Head of caudate nucleus (tissue), 42 donors: Measurements from ENCODE around the gene ATXN1.
"Not testable (repeated sequence)": the region's sequence is repeated elsewhere in the genome, so short reads cannot be mapped to it uniquely, and the experiment has no call there.

ENCODE experiments used
- DNase-seq, 42 donors: peaks; one replicate each; pipeline versions ENCODE4 v3.0.0 to v3.0.0-alpha.2; 2020 to 2021; ENCODE audit warnings: mixed read lengths in 7 of 42
- intact Hi-C: fragments of 100-400 bp; cut with DNase I; formaldehyde crosslinking; loops from one replicate; pipeline ENCODE4 v1.15.0; 2022

The ATXN1 gene

DNA sequence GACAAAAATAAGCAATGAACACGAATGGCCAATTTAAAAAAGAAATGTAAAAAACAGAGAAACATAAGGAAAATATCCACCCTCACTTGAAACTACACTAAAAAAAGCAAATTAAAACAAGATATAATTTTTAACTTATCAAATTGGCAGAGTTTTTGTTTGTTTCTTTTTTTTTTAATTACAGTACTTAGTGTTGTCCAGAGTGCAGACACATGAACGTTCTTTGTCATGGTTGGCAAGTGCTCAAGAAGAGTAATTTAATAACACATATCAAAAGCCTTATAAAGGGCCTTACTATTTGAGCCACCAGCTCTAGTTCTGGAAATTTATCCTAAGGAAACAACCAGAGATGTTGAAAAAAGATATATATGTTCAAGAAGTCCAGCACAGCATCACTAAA is 142.3 kb downstream of the ATXN1 start:
- intact Hi-C loops = no loop called here
- DNase-seq = no peak

- DNase-seq, intact Hi-C loops: not testable (repeated sequence)
These were observed 146.0 kb downstream of the ATXN1 start for GRCh38 chr6:16615215-16615614.

DNA sequence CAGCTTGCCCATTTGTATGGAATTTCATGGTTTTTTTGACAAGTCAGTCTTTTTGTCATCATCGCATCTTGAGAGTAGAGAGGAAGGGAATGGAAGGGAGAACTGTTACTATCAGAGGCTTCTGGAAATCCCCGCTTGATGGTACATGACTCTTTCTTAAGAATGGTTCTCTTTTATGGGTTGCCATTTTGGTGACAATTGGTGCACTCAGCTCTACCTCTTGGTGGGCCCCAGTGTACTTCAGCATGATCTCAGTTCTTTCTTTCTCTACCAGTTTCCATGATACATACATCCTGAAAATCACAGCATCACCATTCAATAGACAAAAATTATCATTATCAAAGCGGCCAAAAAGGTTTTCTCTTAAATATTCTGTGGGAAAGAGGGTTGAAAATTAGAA is 147.1 kb downstream of the ATXN1 start:
- DNase-seq, intact Hi-C loops: not testable (repeated sequence)

- intact Hi-C loops, DNase-seq: not testable (repeated sequence)
These were observed 147.8 kb downstream of the ATXN1 start for GRCh38 chr6:16613504-16613903.

DNA sequence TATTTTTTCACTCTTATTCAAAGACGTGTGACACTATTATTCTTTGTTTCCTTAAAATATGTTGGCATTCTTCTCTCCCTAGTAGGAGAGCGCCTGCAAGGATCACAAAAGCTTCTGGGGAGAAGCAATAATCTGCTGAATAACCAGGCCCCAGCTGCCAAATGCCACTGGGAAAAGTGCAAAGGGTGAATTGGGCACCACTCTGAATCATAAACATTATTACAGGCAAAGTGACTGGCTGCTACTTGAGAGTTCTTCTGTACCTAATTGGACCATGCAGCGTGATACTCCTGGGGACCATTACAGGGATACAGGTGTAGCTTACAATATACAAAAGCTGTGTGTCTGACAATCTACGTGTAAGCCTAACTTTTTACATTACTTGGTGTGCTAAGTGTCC is 152.8 kb downstream of the ATXN1 start:
- intact Hi-C loops = no loop called here
- DNase-seq = no peak

DNA sequence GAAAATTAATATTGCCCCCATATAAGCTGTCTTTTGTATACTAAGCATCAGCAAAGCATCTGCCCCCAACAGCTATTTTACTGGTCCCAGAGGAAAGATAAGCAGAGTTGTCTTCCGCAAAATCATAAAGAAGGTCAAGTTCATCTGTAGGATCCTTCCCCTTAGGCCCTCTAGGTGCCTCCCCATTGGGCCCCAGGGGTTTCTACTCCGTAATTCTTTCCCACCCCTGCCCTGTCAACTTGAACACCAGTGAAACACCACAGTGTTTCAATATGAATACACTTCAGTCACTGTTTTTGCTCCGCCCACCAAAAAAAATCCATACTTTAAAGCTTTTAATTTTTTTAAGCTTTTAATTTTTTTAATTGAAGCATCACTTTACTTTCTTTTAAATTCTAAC is 159.2 kb downstream of the ATXN1 start:
- intact Hi-C loops = no loop called here
- no peak for DNase-seq

GRCh38 chr6:16600701-16601100 is 160.6 kb downstream of the ATXN1 start:
- DNase-seq = no peak
- intact Hi-C loops = no loop called here

- intact Hi-C loops = no loop called here
- no peak for DNase-seq
These were observed 161.2 kb downstream of the ATXN1 start for GRCh38 chr6:16600026-16600425.

- peak in 33 of 42 donors; percentile 23 to 83 (median 53) for DNase-seq
- intact Hi-C loops = no loop called here
These were observed 164.5 kb downstream of the ATXN1 start for GRCh38 chr6:16596616-16597331.

GRCh38 chr6:16595514-16596120 is 165.6 kb downstream of the ATXN1 start:
- intact Hi-C loops = no loop called here

GRCh38 chr6:16594849-16595248 is 166.4 kb downstream of the ATXN1 start:
- intact Hi-C loops = no loop called here
- no peak for DNase-seq

More at GRCh38 chr6:16595514-16596120, 165.6 kb downstream of the ATXN1 start:
- no peak for DNase-seq

DNA sequence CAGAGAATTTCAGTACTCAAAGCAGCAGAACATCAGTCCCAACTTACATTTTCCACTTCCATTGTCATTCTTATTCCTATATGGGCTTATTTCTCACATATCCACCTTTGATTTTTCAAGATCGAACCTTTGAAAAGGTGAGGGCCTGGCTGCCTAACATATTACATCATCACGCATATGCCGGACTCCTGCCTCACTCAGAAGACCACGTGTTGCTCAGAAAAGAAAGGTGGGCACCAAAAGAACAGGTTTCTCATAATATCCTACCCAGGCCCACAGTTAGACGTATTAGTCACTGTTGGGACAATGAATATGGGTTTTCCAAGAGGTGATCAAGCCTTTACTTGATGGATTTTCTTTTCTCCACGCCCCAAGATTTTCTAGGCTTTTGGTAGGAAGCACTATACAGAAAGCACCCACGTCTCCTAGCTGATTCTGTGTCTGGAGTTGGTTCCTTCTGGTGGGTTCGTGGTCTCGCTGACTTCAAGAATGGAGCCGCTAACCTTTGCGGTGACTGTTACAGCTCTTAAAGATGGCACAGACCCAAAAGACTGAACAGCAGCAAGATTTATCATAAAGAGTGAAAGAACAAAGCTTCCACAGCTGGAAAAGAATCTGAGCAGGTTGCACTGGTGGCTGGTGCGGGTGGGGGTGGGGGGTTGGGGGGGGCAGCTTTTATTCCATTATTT is 168.9 kb downstream of the ATXN1 start:
- intact Hi-C loops = no loop called here
- no peak for DNase-seq

- DNase-seq = peak in 18 of 42 donors; percentile 12 to 67 (median 34)
- intact Hi-C loops = no loop called here
These were observed 169.7 kb downstream of the ATXN1 start for GRCh38 chr6:16591396-16592222.

DNA sequence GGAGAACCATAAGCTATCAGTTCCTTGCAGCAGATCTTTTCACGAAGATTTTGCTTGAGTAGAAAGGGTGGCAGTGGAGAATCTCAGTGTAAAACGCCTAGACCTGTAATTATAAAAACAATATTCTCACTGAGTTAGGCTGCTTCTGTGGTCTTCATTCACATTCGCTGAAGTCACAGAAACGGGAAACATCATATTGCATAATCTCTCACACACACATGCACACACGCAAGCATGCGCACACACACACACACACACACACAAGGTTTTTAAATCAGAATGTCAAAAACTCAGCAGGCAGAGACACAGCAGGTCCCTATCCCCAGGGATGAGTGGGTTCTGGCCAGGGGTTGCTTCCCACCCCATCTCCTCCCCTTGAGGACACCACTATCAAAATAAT is 175.5 kb downstream of the ATXN1 start:
- DNase-seq = no peak
- intact Hi-C loops = no loop called here

DNA sequence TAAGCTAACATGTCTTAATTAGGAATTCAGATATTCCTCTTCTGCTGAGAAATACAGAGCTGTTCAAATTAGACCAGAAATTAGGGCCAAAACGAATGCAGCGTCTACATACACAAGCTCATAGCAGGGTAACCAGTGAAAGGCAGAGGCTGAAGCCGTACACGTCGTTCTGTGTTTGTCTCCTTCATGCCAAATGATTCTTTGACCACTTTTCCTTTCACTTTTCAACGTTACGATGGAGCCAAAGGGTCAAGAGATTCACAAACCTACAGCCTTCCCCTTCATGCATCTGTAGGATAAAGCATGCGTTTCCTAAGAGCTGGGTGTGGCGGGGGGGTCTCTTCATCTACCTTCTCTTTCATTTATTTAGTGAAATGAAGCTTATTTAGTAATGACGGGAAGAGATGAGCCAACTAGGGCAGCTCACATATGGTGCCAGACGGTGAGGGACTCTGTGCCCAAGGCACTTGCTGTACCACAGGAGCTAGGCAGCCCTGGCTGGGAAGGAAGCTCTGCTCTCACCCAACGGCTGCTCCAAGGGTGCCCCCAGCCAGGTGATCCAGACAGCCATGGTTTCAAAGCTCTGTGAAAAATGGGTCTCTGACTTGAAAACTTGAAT is 178.0 kb downstream of the ATXN1 start:
- DNase-seq = peak in 22 of 42 donors; percentile 9 to 70 (median 30)
- intact Hi-C loops = no loop called here

GRCh38 chr6:16582446-16583143 is 178.7 kb downstream of the ATXN1 start:
- intact Hi-C loops = no loop called here
- DNase-seq = no peak

GRCh38 chr6:16578695-16579285 is 182.5 kb downstream of the ATXN1 start:
- no peak for DNase-seq

More at GRCh38 chr6:16578695-16579285, 182.5 kb downstream of the ATXN1 start:
- intact Hi-C loops = no loop called here
